ENCODE measurements around the gene FKBP11.
"Not testable (repeated sequence)": the region's sequence is repeated elsewhere in the genome, so short reads cannot be mapped to it uniquely, and the experiment has no call there.

The FKBP11 gene

GRCh38 chr12:48954841-48955501, 29.7 kb upstream of the FKBP11 start:
- no peak for DNase-seq

GRCh38 chr12:48954061-48954460, 28.8 kb upstream of the FKBP11 start:
- no peak for DNase-seq

- no peak for DNase-seq
Measured at GRCh38 chr12:48952691-48953090, 27.4 kb upstream of the FKBP11 start.

- DNase-seq, result peak; percentile 19
Measured at GRCh38 chr12:48947727-48948126, 22.4 kb upstream of the FKBP11 start.

GRCh38 chr12:48946943-48947342, 21.7 kb upstream of the FKBP11 start:
- DNase-seq, result no peak

- DNase-seq, result peak; percentile 34
Measured at GRCh38 chr12:48946205-48946604, 20.9 kb upstream of the FKBP11 start.

GRCh38 chr12:48943221-48943620, 17.9 kb upstream of the FKBP11 start:
- DNase-seq, result no peak

- no peak for DNase-seq
Measured at GRCh38 chr12:48940181-48940580, 14.9 kb upstream of the FKBP11 start.

- no peak for DNase-seq
Measured at GRCh38 chr12:48938805-48939204, 13.5 kb upstream of the FKBP11 start.

- no peak for DNase-seq
Measured at GRCh38 chr12:48937170-48937569, 11.9 kb upstream of the FKBP11 start.

GRCh38 chr12:48936379-48936979, 11.2 kb upstream of the FKBP11 start:
- peak; percentile 43 for DNase-seq

GRCh38 chr12:48934312-48934706, 9.0 kb upstream of the FKBP11 start:
- no peak for DNase-seq

- DNase-seq, result no peak
Measured at GRCh38 chr12:48933664-48934311, 8.5 kb upstream of the FKBP11 start.

GRCh38 chr12:48932878-48933277, 7.6 kb upstream of the FKBP11 start:
- DNase-seq, result no peak

GRCh38 chr12:48930475-48930874, 5.2 kb upstream of the FKBP11 start:
- no peak for DNase-seq

GRCh38 chr12:48929551-48929950, 4.3 kb upstream of the FKBP11 start:
- DNase-seq, result no peak

GRCh38 chr12:48927261-48927660, 2.0 kb upstream of the FKBP11 start:
- no peak for DNase-seq

GRCh38 chr12:48924617-48925303, 532 bp downstream of the FKBP11 start:
- peak; percentile 39 for DNase-seq

GRCh38 chr12:48923117-48923516, 2.2 kb downstream of the FKBP11 start:
- no peak for DNase-seq

- no peak for DNase-seq
Measured at GRCh38 chr12:48917857-48918537, 7.3 kb downstream of the FKBP11 start.

GRCh38 chr12:48910196-48910595, 15.1 kb downstream of the FKBP11 start:
- no peak for DNase-seq

GRCh38 chr12:48909698-48910097, 15.6 kb downstream of the FKBP11 start:
- not testable (repeated sequence) for DNase-seq

- DNase-seq, result no peak
Measured at GRCh38 chr12:48907245-48907644, 18.0 kb downstream of the FKBP11 start.

Data from NCI-H2029 treated with DMSO at 0.1 percent for 48 hours (cell line).